HG03139 (cell line): ENCODE data around the gene PLCH2.
"Not testable (repeated sequence)": the region's sequence is repeated elsewhere in the genome, so short reads cannot be mapped to it uniquely, and the experiment has no call there.

ENCODE experiments used
- ATAC-seq: cut with Tn5 transposase; IDR thresholded peaks from one replicate; pipeline ENCODE4 v1.9.1; 2021; ENCODE audit not compliant: unreplicated experiment

The PLCH2 gene

GRCh38 chr1:2543543-2544092, 67.5 kb downstream of the PLCH2 start:
- no peak for ATAC-seq

GRCh38 chr1:2544093-2544874, 68.2 kb downstream of the PLCH2 start:
- ATAC-seq: no peak

GRCh38 chr1:2544875-2545640, 69.0 kb downstream of the PLCH2 start:
- no peak for ATAC-seq

GRCh38 chr1:2545754-2546514, 69.8 kb downstream of the PLCH2 start:
- peak; percentile 38 for ATAC-seq

GRCh38 chr1:2546515-2547209, 70.6 kb downstream of the PLCH2 start:
- peak; percentile 27 for ATAC-seq

GRCh38 chr1:2547210-2548067, 71.3 kb downstream of the PLCH2 start:
- no peak for ATAC-seq

- ATAC-seq: no peak
Measured at GRCh38 chr1:2548068-2548589, 72.0 kb downstream of the PLCH2 start.

- not testable (repeated sequence) for ATAC-seq
Measured at GRCh38 chr1:2549367-2550029, 73.4 kb downstream of the PLCH2 start.

GRCh38 chr1:2550309-2550861, 74.3 kb downstream of the PLCH2 start:
- not testable (repeated sequence) for ATAC-seq

- ATAC-seq: not testable (repeated sequence)
Measured at GRCh38 chr1:2551544-2551943, 75.5 kb downstream of the PLCH2 start.

- no peak for ATAC-seq
Measured at GRCh38 chr1:2552189-2552588, 76.1 kb downstream of the PLCH2 start.

GRCh38 chr1:2553076-2553475, 77.0 kb downstream of the PLCH2 start:
- ATAC-seq: not testable (repeated sequence)

GRCh38 chr1:2553871-2554620, 78.0 kb downstream of the PLCH2 start:
- ATAC-seq: no peak

GRCh38 chr1:2554621-2555387, 78.7 kb downstream of the PLCH2 start:
- no peak for ATAC-seq
